GM21576 (cell line): ENCODE data around the gene GRB14.
A peak's percentile ranks its signal among the peaks of the same experiment; 100 is the strongest.

Experiments
- ATAC-seq: cut with Tn5 transposase; IDR thresholded peaks from one replicate; pipeline ENCODE4 v1.9.1; 2021; ENCODE audit warnings: mild to moderate bottlenecking, moderate library complexity; ENCODE audit not compliant: unreplicated experiment

The GRB14 gene

GRCh38 chr2:164617466-164617865 lies 3.8 kb downstream of the GRB14 start:
- ATAC-seq = no peak

- ATAC-seq = no peak
These were observed 7.8 kb downstream of the GRB14 start for GRCh38 chr2:164613321-164613982.

GRCh38 chr2:164609790-164610189 lies 11.5 kb downstream of the GRB14 start:
- ATAC-seq = no peak

- ATAC-seq = no peak
These were observed 14.7 kb downstream of the GRB14 start for GRCh38 chr2:164606557-164606956.

- ATAC-seq = no peak
These were observed 16.0 kb downstream of the GRB14 start for GRCh38 chr2:164605295-164605694.

- no peak for ATAC-seq
These were observed 20.5 kb downstream of the GRB14 start for GRCh38 chr2:164600763-164601162.

- peak; percentile 100 for ATAC-seq
These were observed 21.2 kb downstream of the GRB14 start for GRCh38 chr2:164599954-164600589.

GRCh38 chr2:164597983-164598382 lies 23.3 kb downstream of the GRB14 start:
- ATAC-seq = no peak

- no peak for ATAC-seq
These were observed 26.3 kb downstream of the GRB14 start for GRCh38 chr2:164595031-164595430.

GRCh38 chr2:164593959-164594358 lies 27.3 kb downstream of the GRB14 start:
- ATAC-seq = no peak

GRCh38 chr2:164593541-164593940 lies 27.7 kb downstream of the GRB14 start:
- no peak for ATAC-seq

GRCh38 chr2:164589522-164589921 lies 31.8 kb downstream of the GRB14 start:
- ATAC-seq = no peak

GRCh38 chr2:164581050-164581449 lies 40.2 kb downstream of the GRB14 start:
- no peak for ATAC-seq

GRCh38 chr2:164574931-164575330 lies 46.4 kb downstream of the GRB14 start:
- ATAC-seq = no peak

GRCh38 chr2:164570475-164570874 lies 50.8 kb downstream of the GRB14 start:
- ATAC-seq = no peak

GRCh38 chr2:164569378-164569777 lies 51.9 kb downstream of the GRB14 start:
- no peak for ATAC-seq

GRCh38 chr2:164568317-164568716 lies 53.0 kb downstream of the GRB14 start:
- ATAC-seq = no peak

GRCh38 chr2:164567335-164567989 lies 53.8 kb downstream of the GRB14 start:
- ATAC-seq = no peak

GRCh38 chr2:164565359-164565758 lies 55.9 kb downstream of the GRB14 start:
- no peak for ATAC-seq

- no peak for ATAC-seq
These were observed 58.6 kb downstream of the GRB14 start for GRCh38 chr2:164562666-164563065.

- no peak for ATAC-seq
These were observed 59.3 kb downstream of the GRB14 start for GRCh38 chr2:164561991-164562390.

- ATAC-seq = no peak
These were observed 59.9 kb downstream of the GRB14 start for GRCh38 chr2:164561416-164561815.
